Fibroblast of peridontal ligament (primary cell): ENCODE measurements around the gene SCARF1.

Source experiments
- DNase-seq: peaks from one replicate; pipeline ENCODE4 v3.0.0-alpha.2; 2010; ENCODE audit errors: extremely low read depth

Gene SCARF1

GRCh38 chr17:1598399-1599095 lies 47.0 kb downstream of the SCARF1 start:
- DNase-seq = no peak

GRCh38 chr17:1597861-1598342 lies 47.6 kb downstream of the SCARF1 start:
- no peak for DNase-seq

GRCh38 chr17:1593630-1593931 lies 52.0 kb downstream of the SCARF1 start:
- no peak for DNase-seq

GRCh38 chr17:1592751-1593629 lies 52.5 kb downstream of the SCARF1 start:
- no peak for DNase-seq

- DNase-seq = no peak
Measured at GRCh38 chr17:1591474-1592090, 54.0 kb downstream of the SCARF1 start.

GRCh38 chr17:1590747-1591473 lies 54.6 kb downstream of the SCARF1 start:
- no peak for DNase-seq

GRCh38 chr17:1590029-1590746 lies 55.3 kb downstream of the SCARF1 start:
- DNase-seq = peak; percentile 83

GRCh38 chr17:1588821-1589585 lies 56.5 kb downstream of the SCARF1 start:
- no peak for DNase-seq

- DNase-seq = no peak
Measured at GRCh38 chr17:1584167-1584566, 61.4 kb downstream of the SCARF1 start.
